Endometrial microvascular endothelial cells (primary cell): ENCODE measurements around the gene DMD. TPM values are rescaled to one million over a fixed set of nuclear protein-coding genes. Genes with fewer than 3 reads are reported as not detected.

Source experiments
- in situ Hi-C: cut with HindIII; loops from 2 replicates; pipeline ENCODE4 v1.10.0; 2017; ENCODE audit warnings: low sequenced_read_pairs, low pct_unique_long_range_greater_than_20kb; ENCODE audit errors: inconsistent ontology term
- total RNA-seq: library from RNA; depleted of rRNA; stranded (reverse); fragments of >200 nt; gene quantifications from one replicate; pipeline ENCODE4 v1.2.3, GENCODE V29; 2015; ENCODE audit errors: inconsistent ontology term

DMD gene
- total RNA-seq, 1 donor from 2014 or later, result 1.2 TPM

DNA sequence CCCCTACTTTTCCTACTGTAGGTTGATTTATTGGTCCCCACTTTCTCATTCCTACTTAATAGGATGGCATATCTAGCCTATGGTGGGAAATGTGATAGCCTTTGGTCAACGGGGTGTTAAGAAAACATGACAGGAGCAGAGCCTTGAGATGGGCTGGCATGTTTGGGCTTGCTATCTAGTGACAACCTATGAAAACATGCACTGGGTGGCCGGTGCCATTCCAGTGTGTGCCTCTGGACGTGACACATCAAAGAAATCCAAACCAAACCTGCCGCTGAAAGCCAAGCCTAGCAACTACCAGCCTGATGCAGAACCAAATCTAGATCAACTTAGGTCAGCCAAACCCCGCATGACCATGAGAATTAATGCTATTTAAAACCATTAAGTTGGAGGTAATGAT is 317.6 kb downstream of the DMD start:
- in situ Hi-C loops, result no loop called here

DNA sequence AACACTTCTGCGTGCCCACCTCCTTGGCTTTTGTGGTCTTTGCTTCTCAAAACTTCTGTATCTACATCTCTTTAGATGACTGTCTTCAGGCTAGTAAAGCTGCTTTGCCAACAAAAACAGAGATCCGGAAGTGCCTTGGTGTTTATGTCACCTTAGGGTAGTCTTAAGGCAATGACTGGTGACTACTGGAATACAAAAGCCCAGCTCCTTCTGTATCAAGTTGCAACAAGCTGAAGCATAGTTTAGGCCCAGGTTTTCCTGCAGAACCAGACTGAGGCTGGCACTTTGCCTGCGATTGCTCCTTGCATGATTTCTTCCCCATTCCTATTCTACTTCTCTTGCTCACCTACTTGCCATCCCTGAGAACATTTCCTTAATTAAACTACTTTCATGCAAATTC is 333.8 kb downstream of the DMD start:
- in situ Hi-C loops, result no loop called here

GRCh38 chrX:32874839-32875238 is 336.5 kb downstream of the DMD start:
- in situ Hi-C loops, result no loop called here

DNA sequence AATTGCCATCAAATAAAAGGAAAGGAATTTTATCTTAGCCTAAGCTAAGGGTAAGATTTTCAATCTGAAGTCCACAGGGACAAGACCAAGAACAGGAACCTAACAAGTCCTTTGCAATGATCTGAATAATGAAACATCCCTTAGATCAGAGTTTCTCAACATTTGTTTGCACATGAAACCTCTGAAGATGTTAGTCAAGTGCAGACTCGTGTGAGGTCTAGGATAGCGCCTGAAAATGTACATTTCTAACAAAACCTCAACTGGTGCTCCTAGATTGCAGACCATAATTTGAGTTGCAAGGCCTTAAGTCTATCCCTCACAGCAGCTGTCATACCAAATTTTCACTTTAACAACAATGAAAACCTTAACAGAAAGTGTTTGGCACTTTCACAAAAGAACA is 337.6 kb downstream of the DMD start:
- in situ Hi-C loops, result no loop called here

- in situ Hi-C loops, result no loop called here
Observed at GRCh38 chrX:32871636-32872035, 339.7 kb downstream of the DMD start.

DNA sequence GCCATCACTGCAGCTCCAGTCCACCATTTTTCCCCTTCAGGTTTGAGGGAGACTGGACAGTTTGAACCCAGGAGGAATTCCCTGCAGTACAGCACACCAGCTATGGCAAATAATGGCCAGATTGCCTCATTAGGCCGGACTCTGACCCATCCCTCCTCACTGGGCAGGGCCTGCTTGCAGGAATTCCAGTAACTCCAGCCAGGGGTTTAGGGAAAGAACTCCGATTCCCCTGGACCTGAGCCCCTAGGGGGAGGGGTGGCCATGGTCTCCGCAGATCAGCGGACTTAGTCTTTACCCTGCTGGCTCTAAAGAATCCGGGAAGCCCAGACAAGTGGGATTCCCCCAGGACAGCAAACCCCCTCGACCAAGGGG is 342.8 kb downstream of the DMD start:
- in situ Hi-C loops, result no loop called here

- in situ Hi-C loops, result no loop called here
Observed at GRCh38 chrX:32867781-32868523, 343.4 kb downstream of the DMD start.

DNA sequence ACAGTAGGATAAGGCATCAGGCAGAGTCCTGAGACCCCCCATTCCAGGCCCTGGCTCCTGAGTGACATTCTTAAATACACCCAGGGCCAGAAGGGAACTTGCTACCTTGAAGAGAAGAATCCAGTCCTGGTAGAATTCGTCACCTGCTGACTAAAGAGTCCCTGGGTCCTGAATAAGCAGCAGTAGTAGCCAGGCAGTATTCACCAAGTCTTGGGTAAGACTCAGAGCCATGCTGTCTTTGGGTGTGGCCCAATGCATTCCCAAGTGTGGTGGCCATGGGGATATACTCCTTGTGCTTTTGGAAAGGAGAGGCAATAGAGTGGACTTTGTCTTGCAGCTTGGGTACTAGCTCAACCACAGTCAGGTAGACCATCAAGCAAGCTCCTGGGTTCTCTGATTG is 359.1 kb downstream of the DMD start:
- in situ Hi-C loops, result no loop called here

DNA sequence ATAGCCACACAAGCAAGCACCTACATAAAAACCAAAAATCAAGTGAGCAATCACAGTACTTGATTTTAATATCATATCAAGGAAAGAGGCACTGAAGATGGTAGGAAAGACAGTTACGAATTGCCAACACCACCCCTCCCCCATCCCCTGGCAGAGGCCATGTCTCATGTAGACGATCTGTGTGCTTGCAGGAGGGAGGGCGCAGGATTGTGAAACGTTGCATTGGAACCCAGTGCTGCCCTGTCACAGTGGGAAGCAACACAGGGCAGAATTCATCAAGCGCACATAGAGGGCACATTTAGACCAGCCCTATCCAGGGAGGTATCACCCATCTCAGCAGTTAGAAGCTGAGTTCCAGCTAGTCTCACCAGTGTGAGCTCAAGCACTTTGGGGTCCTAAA is 359.8 kb downstream of the DMD start:
- in situ Hi-C loops, result no loop called here

GRCh38 chrX:32847921-32848320 is 363.4 kb downstream of the DMD start:
- in situ Hi-C loops, result no loop called here

DNA sequence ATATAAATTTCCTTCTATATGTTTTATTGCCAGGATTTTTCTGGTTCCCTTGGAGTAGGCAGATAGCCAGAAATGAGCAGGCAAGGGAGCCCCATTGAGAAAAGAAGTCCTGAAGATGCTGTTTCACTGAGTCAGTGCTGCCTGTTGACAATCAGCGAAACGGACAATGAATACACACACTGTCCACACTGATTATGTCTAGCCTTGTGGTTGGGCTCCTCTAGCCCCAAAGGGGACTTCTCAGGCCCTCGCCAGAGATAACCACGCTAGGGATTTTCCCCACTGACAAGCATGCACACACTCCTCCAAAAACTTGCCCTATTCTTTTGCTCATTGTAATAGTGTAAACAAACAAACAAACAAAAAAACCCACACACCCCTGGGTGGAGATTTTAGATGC is 369.3 kb downstream of the DMD start:
- in situ Hi-C loops, result no loop called here

DNA sequence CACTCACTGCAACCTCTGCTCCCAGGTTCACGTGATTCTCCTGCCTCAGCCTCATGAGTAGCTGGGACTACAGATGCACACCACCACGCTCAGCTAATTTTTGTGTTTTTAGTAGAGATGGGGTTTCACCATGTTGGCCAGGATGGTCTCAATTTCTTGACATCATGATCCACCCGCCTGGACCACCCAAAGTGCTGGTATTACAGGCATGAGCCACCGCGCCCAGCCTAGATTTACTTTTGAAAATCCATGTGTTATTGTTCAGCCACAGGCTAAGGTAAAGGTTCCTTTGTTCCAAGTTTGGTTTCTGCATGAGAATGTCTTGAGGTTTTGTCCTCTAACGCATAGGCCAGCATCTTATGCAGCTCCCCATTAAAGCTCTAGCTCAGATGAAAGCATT is 371.6 kb downstream of the DMD start:
- in situ Hi-C loops, result no loop called here

GRCh38 chrX:32825009-32825408 is 386.3 kb downstream of the DMD start:
- in situ Hi-C loops, result no loop called here

DNA sequence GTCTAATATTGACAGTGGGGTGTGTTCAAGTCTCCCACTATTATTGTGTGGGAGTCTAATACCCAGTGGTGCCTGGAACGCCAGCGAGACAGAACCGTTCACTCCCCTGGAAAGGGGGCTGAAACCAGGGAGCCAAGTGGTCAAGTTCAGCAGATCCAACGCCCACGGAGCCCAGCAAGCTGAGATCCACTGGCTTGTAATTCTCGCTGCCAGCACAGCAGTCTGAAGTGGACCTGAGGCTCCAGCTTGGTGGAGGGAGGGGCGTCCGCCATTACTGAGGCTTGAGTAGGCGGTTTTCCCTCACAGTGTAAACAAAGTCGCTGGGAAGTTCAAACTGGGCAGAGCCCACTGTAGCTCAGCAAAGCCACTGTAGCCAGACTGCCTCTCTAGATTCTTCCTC is 407.3 kb downstream of the DMD start:
- in situ Hi-C loops, result no loop called here

- in situ Hi-C loops, result no loop called here
Observed at GRCh38 chrX:32798990-32799389, 412.4 kb downstream of the DMD start.

DNA sequence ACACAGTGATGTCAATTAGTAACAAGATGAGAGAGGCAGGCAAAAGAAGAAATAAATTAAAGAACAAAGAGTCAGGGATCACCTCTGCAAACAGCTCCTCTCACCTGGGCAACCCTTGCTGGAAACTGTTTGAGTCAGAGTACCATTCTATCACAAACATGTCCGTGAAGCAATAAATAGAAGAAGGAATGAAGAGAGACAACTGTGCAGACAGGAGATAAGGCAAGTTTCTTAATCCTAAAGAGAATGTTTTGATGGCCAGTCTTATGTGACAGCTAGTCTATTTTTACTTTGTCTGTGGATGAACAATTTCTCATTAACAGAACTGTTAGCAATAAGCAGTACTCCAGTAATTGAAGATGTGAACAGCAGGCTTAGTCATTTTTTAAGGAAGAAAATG is 422.4 kb downstream of the DMD start:
- in situ Hi-C loops, result no loop called here

DNA sequence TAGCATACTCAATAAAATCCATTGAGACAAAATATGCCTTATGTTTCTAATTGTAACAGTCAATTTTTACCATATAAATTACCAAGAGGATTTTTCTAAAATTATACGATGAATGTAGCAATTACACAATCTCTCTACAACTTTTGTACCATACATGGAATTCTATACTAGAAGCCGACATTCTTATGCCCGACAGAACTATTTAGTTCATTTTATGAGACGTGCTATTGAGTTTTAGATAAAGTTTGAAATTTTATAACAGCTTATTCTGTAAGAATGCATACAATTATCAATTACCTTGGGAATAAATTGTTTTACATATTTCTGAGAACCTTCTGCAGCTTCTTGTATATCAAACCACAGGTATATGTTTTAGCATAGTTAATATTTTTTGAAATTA is 431.2 kb downstream of the DMD start:
- in situ Hi-C loops, result no loop called here

GRCh38 chrX:32778965-32779364 is 432.4 kb downstream of the DMD start:
- in situ Hi-C loops, result no loop called here

- in situ Hi-C loops, result no loop called here
Observed at GRCh38 chrX:32774966-32775365, 436.4 kb downstream of the DMD start.

DNA sequence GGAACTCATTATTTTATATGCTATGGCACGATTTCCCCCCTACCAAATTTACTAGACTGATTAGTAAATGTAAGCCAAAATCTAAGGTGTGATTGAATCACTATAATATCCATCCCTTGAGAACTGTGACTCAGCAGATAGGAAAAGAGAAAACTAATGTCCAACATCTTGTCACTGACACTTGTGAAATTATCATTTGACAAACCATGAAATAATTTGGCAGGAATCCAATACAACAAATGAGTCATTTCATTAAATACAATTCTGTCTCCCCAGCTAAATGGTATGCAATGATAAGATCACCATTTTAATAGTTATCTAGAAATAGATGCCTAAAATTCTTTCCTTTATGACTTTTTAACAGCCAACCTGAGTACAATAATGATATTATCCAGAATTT is 462.3 kb downstream of the DMD start:
- in situ Hi-C loops, result no loop called here

- in situ Hi-C loops, result no loop called here
Observed at GRCh38 chrX:32745323-32745722, 466.0 kb downstream of the DMD start.
